ENCODE measurements around the gene MED13L. TPM values are rescaled to one million over a fixed set of nuclear protein-coding genes. Genes with fewer than 3 reads are reported as not detected.

MED13L gene
- total and polyA plus RNA-seq, 2 of the 8 experiments (the other 6 are each of a cell fraction or from before 2014, with no cell fraction given) = 15.9 to 51.7 TPM

GRCh38 chr12:116303066-116303465 lies 25.6 kb upstream of the MED13L start:
- no peak overlapping the region for H3K9ac ChIP-seq (replicated peaks in 1 of 4; ENCODE audit: extremely low read depth in 1 of 4, low read depth in 3 of 4, low read length in 3 of 4)
- H3K4me2 ChIP-seq (ENCODE audit: insufficient read depth in 1 of 2, low read depth in 2 of 2, low read length in 2 of 2) = no peak overlapping the region
- no peak overlapping the region for H2AK5ac ChIP-seq (ENCODE audit: low read depth, low read length)
- no peaks in the 10 kb centered on the region for H3K27me3 ChIP-seq (replicated peaks in 1 of 4; ENCODE audit: control insufficient read depth in 3 of 4, extremely low read depth in 1 of 4, insufficient read depth in 3 of 4, low read length in 3 of 4)
- 85% methylated on average over 4 of the region's 4 CpGs; no CpG with 5 or more reads in 1 of the 2 experiments for WGBS, 2 experiments (ENCODE audit: extremely low coverage in 1 of 2, insufficient coverage in 1 of 2, insufficient read length in 1 of 2, insufficient replicate concordance in 2 of 2, low coverage in 1 of 2, low lambda C conversion rate in 2 of 2, missing lambda C conversion rate in 1 of 2)
- no peak for FAIRE-seq
- H3K4ac ChIP-seq (replicated peaks; ENCODE audit: insufficient read length, low read depth, low read length) = no peak overlapping the region
- H2BK12ac ChIP-seq (ENCODE audit: low read depth, low read length) = no peak overlapping the region
- H3K14ac ChIP-seq (ENCODE audit: insufficient read length) = no peak overlapping the region
- H3K9me3 ChIP-seq (ENCODE audit: insufficient read depth in 2 of 2, low read depth in 1 of 2, low read length in 1 of 2) = no peaks in the 10 kb centered on the region
- TF ChIP-seq BRCA1 (IDR thresholded peaks at IDR 0.05; ENCODE audit: low read depth, low read length) = no peak
- TF ChIP-seq NANOG (IDR thresholded peaks at IDR 0.05; ENCODE audit: insufficient read depth, low read depth, low read length, poor library complexity, severe bottlenecking) = no peak
- no peak for TF ChIP-seq NRF1 (IDR thresholded peaks at IDR 0.05; ENCODE audit: low read depth, low read length)
- no peak for TF ChIP-seq FOSL1 (IDR thresholded peaks at IDR 0.05; ENCODE audit: insufficient read depth, low read depth, low read length)
- H4K20me1 ChIP-seq (replicated peaks in 1 of 2; ENCODE audit: control insufficient read depth in 1 of 2, insufficient read depth in 2 of 2, low read length in 2 of 2) = no peaks in the 10 kb centered on the region
- H3K18ac ChIP-seq (ENCODE audit: extremely low read depth, low read length) = no peak overlapping the region
- POLR2A ChIA-PET (ENCODE audit: partially characterized antibody) = interaction anchor here (1.1 to 2.0 kb wide), 2 partner anchors 15 to 124 kb away, joined by 4 read pairs; no protein-coding TSS in a partner anchor
- peaks cover 0 to 3% (median 1%) of the 10 kb centered on the region in 4 experiments; a peak in 2 of 7 replicates for H3K4me1 ChIP-seq (replicated peaks in 1 of 4; ENCODE audit: control insufficient read depth in 3 of 4, insufficient read depth in 4 of 4, low read length in 3 of 4)
- H4K8ac ChIP-seq (ENCODE audit: extremely low read depth, insufficient read depth, low read length) = no peak overlapping the region
- DNase-seq (ENCODE audit: low read depth in 1 of 2, low spot score in 2 of 2) = no peak
- no peak overlapping the region for H3K56ac ChIP-seq (replicated peaks; ENCODE audit: insufficient read length, low read depth, low read length)
- H3K23ac ChIP-seq (ENCODE audit: insufficient read length) = no peak overlapping the region
- no peak overlapping the region for H2BK120ac ChIP-seq (replicated peaks; ENCODE audit: low read depth, low read length)
- no peak overlapping the region for H3K4me3 ChIP-seq (ENCODE audit: extremely low read depth in 1 of 4, insufficient read depth in 2 of 4, low read depth in 3 of 4, low read length in 4 of 4)
- H4K91ac ChIP-seq (replicated peaks; ENCODE audit: insufficient read length, low read length) = no peak overlapping the region
- 0 out of 2 replicates have a peak overlapping the region, but pooled peaks have one; percentile 74 for H2BK15ac ChIP-seq (ENCODE audit: low read length)
- CTCF ChIA-PET (ENCODE audit: partially characterized antibody) = interaction anchor here (0.5 to 1.2 kb wide), 3 partner anchors 20 to 296 kb away, joined by 3 to 4 read pairs (median 3); no protein-coding TSS in a partner anchor
- H2AFZ ChIP-seq (ENCODE audit: low read length) = no peak overlapping the region
- no peaks in the 10 kb centered on the region for H3K36me3 ChIP-seq (ENCODE audit: control insufficient read depth in 2 of 4, insufficient read depth in 4 of 4, low read length in 3 of 4)
- H4K5ac ChIP-seq (ENCODE audit: insufficient read length, low read depth, low read length) = no peak overlapping the region
- H2BK20ac ChIP-seq (ENCODE audit: low read length) = no peak overlapping the region
- no peaks in the 10 kb centered on the region for H3K23me2 ChIP-seq (ENCODE audit: low read depth, low read length)
- H3K79me1 ChIP-seq (ENCODE audit: low read depth, low read length) = no peaks in the 10 kb centered on the region
- H3K79me2 ChIP-seq (ENCODE audit: control insufficient read depth in 1 of 2, insufficient read depth in 2 of 2, low read length in 2 of 2) = no peaks in the 10 kb centered on the region
- H3K27ac ChIP-seq (ENCODE audit: low read depth, low read length) = no peak overlapping the region
- no peak overlapping the region for H2BK5ac ChIP-seq (ENCODE audit: low read depth, low read length)
